Testis (tissue), 3 donors: ENCODE measurements around the gene CIP2A. TPM values are rescaled to one million over a fixed set of nuclear protein-coding genes. Genes with fewer than 3 reads are reported as not detected.

Source experiments
- DNase-seq: peaks from one replicate; pipeline ENCODE4 v3.0.0-alpha.2; 2019
- H3K27ac ChIP-seq, 2 donors: fragments of 200-600 bp; sonication (generic); one replicate each; pipeline ENCODE4 v1.5.1; 2019
- H3K27me3 ChIP-seq: fragments of 200-600 bp; sonication (generic); one replicate; pipeline ENCODE4 v1.5.1; 2019
- H3K36me3 ChIP-seq: fragments of 200-600 bp; sonication (generic); one replicate; pipeline ENCODE4 v1.5.1; 2017; ENCODE audit warnings: low read depth; ENCODE audit errors: missing control alignments
- H3K4me1 ChIP-seq: fragments of 200-600 bp; sonication (generic); one replicate; pipeline ENCODE4 v1.5.1; 2019
- H3K4me3 ChIP-seq, 2 donors: fragments of 200-600 bp; sonication (generic); one replicate each; pipeline ENCODE4 v1.5.1; 2017 to 2019
- H3K9me3 ChIP-seq: fragments of 200-600 bp; sonication (generic); one replicate; pipeline ENCODE4 v1.5.1; 2017
- POLR2A ChIP-seq: fragments of 450-650 bp; IDR thresholded peaks from one replicate; pipeline ENCODE4 v1.6.1; 2017; ENCODE audit warnings: antibody characterized with exemption, mild to moderate bottlenecking, moderate library complexity
- WGBS, 2 donors: methylation state at CpG; one replicate each; pipeline ENCODE4 v1.1.5; 2018; 5-methylcytosine and 5-hydroxymethylcytosine counted together
- intact Hi-C: fragments of 100-400 bp; cut with DNase I; formaldehyde crosslinking; loops from one replicate; pipeline ENCODE4 v1.15.1; 2023; ENCODE audit warnings: low total_unique reads
- polyA plus RNA-seq: library from polyadenylated mRNA; stranded (reverse); fragments of 350-450 nt; fragmentation: Illumina TruSeq; extraction: RNeasy Lipid Tissue Mini Kit (QIAGEN cat#74804); gene quantifications from one replicate; pipeline ENCODE4 v1.2.3, GENCODE V29; 2014; ENCODE audit warnings: low read depth, low replicate concordance; ENCODE audit not compliant: insufficient read depth
- total RNA-seq, 2 donors: library from RNA; depleted of rRNA; stranded (reverse); fragments of >200 nt; gene quantifications; one replicate each; pipeline ENCODE4 v1.2.3, GENCODE V29; 2016
- TF ChIP-seq, protein P1 (sequence below), 3 experiments: fragments of 450-650 bp in 2 of 3; fragments of 200-600 bp in 1 of 3; sonication (generic) in 1 of 3; IDR thresholded peaks; one replicate each; pipeline ENCODE4 v1.5.1; 2016 to 2019; ENCODE audit warnings: antibody characterized with exemption in 3 of 3, mild to moderate bottlenecking in 2 of 3, moderate library complexity in 1 of 3

CIP2A gene
- total and polyA plus RNA-seq, 3 donors from 2014 or later = 8.5 to 23.5 (median 18.0) TPM

- no peak for DNase-seq
- H3K36me3 ChIP-seq = no peaks in the 10 kb centered on the region
- no peaks in the 10 kb centered on the region for H3K9me3 ChIP-seq
- peaks cover 12% of the 10 kb centered on the region for H3K4me1 ChIP-seq
- intact Hi-C loops = no loop called here
- TF ChIP-seq, protein P1, sequence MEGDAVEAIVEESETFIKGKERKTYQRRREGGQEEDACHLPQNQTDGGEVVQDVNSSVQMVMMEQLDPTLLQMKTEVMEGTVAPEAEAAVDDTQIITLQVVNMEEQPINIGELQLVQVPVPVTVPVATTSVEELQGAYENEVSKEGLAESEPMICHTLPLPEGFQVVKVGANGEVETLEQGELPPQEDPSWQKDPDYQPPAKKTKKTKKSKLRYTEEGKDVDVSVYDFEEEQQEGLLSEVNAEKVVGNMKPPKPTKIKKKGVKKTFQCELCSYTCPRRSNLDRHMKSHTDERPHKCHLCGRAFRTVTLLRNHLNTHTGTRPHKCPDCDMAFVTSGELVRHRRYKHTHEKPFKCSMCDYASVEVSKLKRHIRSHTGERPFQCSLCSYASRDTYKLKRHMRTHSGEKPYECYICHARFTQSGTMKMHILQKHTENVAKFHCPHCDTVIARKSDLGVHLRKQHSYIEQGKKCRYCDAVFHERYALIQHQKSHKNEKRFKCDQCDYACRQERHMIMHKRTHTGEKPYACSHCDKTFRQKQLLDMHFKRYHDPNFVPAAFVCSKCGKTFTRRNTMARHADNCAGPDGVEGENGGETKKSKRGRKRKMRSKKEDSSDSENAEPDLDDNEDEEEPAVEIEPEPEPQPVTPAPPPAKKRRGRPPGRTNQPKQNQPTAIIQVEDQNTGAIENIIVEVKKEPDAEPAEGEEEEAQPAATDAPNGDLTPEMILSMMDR (IDR thresholded peaks at IDR 0.05) = no peak
- TF ChIP-seq POLR2A = no peak
- H3K4me3 ChIP-seq = no peak overlapping the region
- WGBS, 2 donors = 27 to 54% methylated on average over 3 of the region's 3 CpGs
- peak overlapping the region; percentile 26 to 57 for H3K27ac ChIP-seq
- H3K27me3 ChIP-seq = no peaks in the 10 kb centered on the region
Observed at GRCh38 chr3:108528459-108529252, 60.6 kb downstream of the CIP2A start.

DNA sequence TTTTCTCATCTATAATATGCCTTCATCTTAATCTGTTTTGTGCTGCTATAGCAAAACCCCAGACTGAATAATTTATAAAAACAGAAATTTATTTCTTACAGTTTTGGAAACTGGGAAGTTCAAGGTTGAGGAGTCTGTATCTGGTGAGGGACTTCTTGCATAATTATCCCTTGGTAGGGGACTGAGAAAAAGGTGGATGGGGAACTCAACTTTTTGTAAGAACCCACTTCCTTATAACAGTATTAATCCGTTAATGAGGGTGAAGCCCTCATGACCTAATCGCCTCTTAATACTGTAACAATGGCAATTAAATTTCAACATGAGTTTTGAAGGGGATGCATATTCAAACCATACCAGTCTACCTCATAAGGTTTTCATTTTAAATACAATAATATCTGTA, 61.4 kb downstream of the CIP2A start:
- DNase-seq = no peak
- peak overlapping the region in 1 of 2 donors; percentile 57 for H3K27ac ChIP-seq
- no peaks in the 10 kb centered on the region for H3K36me3 ChIP-seq
- TF ChIP-seq, protein P1 (IDR thresholded peaks at IDR 0.05) = no peak
- TF ChIP-seq POLR2A = no peak
- peaks cover 12% of the 10 kb centered on the region for H3K4me1 ChIP-seq
- H3K9me3 ChIP-seq = no peaks in the 10 kb centered on the region
- no peak overlapping the region for H3K4me3 ChIP-seq
- intact Hi-C loops = no loop called here
- 80 to 81% methylated on average over 2 of the region's 2 CpGs for WGBS, 2 donors
- H3K27me3 ChIP-seq = no peaks in the 10 kb centered on the region

DNA sequence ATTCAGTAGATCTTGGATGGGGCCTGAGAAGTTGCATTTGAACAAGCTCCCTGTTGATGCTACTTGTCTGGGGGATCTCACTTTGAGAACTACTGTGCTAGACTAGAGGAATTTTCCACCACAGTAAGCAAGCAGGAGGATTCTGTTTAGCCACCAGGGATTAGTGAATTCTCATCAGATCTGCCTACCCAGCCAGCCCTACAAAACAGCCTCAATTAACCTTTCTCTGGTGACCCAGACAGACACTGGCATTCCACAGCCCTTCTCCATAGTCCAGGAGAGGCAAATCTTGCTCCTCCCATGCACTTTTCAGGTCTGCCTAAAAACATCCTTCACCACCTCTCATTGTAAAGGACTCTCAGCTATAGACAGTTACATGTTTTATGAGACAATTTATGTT, 62.1 kb downstream of the CIP2A start:
- no peak overlapping the region for H3K4me3 ChIP-seq
- no peaks in the 10 kb centered on the region for H3K36me3 ChIP-seq
- H3K9me3 ChIP-seq = no peaks in the 10 kb centered on the region
- no peak overlapping the region for H3K27ac ChIP-seq
- H3K27me3 ChIP-seq = no peaks in the 10 kb centered on the region
- no peak for DNase-seq
- H3K4me1 ChIP-seq = peaks cover 12% of the 10 kb centered on the region
- no peak for TF ChIP-seq POLR2A
- TF ChIP-seq, protein P1 (IDR thresholded peaks at IDR 0.05) = no peak
- intact Hi-C loops = no loop called here

DNA sequence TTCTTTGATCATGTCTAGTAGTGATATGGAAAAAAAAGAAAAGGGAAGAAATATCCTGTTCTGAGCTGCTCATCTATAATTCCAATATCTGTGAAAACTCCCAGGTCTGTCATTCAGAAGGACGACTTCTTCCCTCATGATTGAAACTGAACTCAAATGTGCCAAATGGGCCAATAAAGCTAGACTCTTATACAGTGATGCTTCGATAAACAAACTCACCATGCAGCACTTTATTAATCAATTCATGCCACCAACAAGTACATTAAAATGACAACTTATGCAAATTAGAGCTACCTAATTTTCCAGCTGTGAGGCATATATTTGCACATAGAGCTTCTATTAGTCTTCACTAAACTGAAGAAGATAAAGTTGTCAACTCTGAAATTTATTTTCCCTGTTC, 63.3 kb downstream of the CIP2A start:
- TF ChIP-seq POLR2A = no peak
- TF ChIP-seq, protein P1 (IDR thresholded peaks at IDR 0.05) = no peak
- H3K4me3 ChIP-seq = no peak overlapping the region
- no peaks in the 10 kb centered on the region for H3K9me3 ChIP-seq
- no peaks in the 10 kb centered on the region for H3K36me3 ChIP-seq
- no peaks in the 10 kb centered on the region for H3K27me3 ChIP-seq
- peaks cover 12% of the 10 kb centered on the region for H3K4me1 ChIP-seq
- DNase-seq = no peak
- whole genome bisulfite sequencing, 2 donors = 89 to 93% methylated on average over 2 of the region's 2 CpGs
- intact Hi-C loops = no loop called here
- H3K27ac ChIP-seq = no peak overlapping the region

DNA sequence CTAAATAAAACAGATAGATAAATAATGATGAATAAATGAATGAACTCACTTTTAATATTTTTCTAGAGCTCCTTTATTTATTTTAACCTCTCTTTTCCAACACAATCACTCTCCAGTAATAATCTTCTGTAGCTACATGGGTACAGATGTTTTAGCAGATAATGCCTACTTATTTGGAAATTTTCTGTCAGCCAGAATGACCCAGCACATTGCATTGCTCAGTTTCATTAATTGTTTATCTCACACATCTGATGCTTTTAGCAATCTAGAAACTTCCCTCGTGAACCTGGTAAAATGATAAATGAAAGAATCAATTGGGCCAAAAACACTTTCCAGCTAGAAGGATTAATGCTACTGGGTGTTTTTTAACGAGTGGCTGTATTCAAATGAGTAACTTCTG, 64.0 kb downstream of the CIP2A start:
- H3K27ac ChIP-seq = no peak overlapping the region
- H3K4me1 ChIP-seq = peaks cover 12% of the 10 kb centered on the region
- WGBS, 2 donors = 74 to 82% methylated on average over 2 of the region's 2 CpGs
- no peak for DNase-seq
- no peaks in the 10 kb centered on the region for H3K9me3 ChIP-seq
- intact Hi-C loops = no loop called here
- H3K27me3 ChIP-seq = no peaks in the 10 kb centered on the region
- no peak overlapping the region for H3K4me3 ChIP-seq
- no peaks in the 10 kb centered on the region for H3K36me3 ChIP-seq
- no peak for TF ChIP-seq POLR2A
- TF ChIP-seq, protein P1 (IDR thresholded peaks at IDR 0.05) = no peak
